HTR-8/SVneo (cell line): ENCODE results near the gene OTOGL.
"Not testable (repeated sequence)": the region's sequence is repeated elsewhere in the genome, so short reads cannot be mapped to it uniquely, and the experiment has no call there.

Source experiments
- DNase-seq: peaks from one replicate; pipeline ENCODE4 v3.0.0; 2011; ENCODE audit warnings: low spot score, mixed read lengths; ENCODE audit not compliant: insufficient read length
- FAIRE-seq: peaks from 2 replicates; lab custom pipeline; 2011; peaks lifted over from hg19 to GRCh38; lab: Jason Lieb, UNC

OTOGL gene

DNA sequence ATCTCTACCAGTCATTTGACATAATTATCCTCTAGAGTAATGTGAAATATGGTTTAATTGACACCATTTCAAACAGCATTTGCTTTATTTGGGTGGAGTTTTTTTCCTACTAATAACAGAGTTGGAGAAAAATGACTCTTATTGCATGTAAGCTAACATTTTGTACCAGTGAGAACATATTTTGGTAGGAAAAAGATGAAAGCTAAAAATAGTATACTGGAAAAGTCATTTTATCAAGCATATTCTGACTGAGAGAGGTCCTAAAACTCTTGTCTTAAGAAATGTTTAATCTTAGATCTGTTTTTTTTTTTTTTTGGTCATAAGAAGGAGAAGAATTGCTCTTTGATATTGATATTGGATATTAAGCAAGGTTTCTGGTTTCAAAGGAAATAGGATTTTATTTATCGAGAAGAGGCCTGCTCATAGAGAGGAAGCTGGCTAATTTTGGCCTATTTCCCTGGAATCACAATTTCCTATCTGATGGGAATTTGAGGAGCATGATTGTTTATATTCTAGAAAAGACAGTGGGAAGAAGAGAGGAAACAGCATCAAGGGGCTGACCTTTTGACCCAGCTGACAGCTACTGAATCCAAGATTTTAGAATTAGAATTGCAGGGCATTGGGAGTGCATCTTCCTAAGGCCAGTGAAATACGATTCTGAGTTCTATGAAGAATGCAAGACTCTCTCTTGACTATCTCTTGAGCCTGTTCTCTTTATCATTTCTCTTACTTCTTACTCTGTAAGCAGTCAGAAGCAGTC lies 19.4 kb downstream of the OTOGL start:
- no peak for DNase-seq

DNA sequence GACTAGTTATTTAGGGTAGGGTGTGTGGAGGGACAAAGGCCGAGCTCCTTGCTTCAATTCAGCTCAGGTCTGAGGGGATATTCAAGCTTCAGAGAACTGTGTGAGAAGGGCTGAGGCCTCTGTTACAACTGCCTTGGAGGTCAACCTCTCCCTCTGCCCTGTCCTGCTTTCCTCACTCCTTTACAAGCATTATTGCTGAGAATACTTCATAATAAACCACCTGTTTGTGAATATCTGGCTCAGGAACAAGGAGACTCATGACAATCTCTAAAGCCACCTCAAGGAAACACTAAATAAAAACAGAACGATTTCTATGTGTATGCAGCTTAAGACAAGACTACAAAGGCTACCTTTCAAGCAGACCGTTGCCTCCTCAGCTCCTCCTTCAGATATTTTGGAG lies 21.7 kb downstream of the OTOGL start:
- no peak for FAIRE-seq
- DNase-seq, result no peak

More for the DNA sequence above, 19.4 kb downstream of the OTOGL start:
- FAIRE-seq, result no peak

DNA sequence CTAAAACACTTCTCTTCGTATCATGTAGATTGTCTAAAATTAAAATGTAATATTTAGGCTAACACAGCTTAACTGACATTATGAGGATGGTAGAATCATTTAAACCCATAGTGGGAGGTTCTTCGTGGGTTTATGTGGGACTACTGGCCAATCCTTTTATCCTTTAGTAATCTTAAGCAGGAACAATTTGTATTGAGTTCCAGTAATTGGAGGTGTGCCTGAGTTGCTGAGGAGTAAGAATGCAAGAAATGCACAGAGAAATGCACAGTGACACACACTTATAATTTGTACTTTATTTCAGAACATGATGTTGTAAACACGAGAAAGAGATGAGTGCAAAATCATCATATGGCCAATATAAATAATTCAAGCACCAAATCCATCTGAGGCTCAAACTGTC lies 22.3 kb downstream of the OTOGL start:
- FAIRE-seq (no peak), DNase-seq (no peak)

DNA sequence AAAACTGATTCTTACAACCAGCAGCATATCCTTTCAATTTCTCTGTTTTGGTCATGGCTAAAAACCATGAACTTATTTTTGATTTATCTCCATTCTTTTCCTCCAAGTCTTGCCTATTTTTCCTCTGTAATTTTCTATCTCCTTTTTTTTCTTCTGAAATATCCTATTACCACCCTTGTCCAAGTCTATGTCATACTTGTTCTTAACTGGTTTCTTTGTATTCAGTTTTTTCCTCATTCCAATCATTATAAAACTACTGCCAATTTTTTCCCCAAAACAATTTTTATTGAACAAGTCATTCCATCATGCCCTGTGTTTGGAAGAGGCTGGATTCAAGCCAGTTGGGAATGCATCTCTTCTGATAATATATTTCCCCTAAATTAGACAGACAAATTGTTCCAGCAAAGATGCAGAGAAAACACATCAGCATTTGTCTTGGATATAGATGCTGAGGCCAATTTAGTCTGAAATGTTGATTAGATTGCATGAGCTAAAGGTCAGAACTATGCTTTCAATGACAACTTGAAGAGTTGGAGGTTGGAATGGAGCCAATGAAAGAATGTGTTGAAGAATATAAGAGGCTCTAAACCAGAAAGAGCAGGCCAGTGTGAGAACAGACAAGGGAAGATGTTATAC lies 30.7 kb downstream of the OTOGL start:
- FAIRE-seq, result no peak
- no peak for DNase-seq

DNA sequence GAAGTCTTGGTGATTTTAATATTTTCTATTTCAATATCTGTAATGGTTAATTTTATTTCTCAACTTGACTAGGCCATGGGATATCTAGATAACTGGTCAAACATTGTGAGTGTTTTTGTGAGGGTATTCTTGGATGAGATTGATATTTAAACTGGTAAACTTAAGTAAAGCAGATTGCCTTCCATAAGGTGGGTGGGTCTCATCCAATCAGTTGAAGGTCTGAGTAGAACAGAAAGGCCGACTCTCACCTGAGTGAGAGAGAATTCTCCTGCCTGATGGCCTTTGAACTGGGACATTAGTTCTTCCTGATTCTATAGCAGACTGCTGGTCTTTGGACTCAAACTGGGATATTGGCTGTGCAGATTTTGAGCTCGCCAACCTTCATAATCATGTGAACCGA lies 36.3 kb downstream of the OTOGL start:
- DNase-seq (no peak), FAIRE-seq (no peak)

DNA sequence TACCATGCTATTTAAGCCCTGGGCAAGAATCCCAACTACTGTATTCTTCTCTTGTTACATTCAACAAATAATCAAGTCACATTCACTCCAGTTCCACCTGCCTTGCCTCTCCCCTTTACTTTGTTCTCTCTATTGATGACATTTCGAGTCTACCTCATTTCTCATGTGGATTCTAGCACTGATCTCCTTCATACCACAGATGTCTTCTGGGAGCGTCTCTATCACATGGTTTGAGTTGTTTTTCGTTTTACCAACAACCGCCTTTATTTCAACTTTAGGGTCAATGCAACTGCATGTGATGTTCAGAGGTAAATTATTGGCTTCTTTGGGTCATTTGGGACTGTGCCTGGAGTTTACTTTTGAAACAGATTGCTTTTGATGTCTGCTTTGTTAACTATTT lies 40.7 kb downstream of the OTOGL start:
- no peak for DNase-seq
- FAIRE-seq, result no peak

DNA sequence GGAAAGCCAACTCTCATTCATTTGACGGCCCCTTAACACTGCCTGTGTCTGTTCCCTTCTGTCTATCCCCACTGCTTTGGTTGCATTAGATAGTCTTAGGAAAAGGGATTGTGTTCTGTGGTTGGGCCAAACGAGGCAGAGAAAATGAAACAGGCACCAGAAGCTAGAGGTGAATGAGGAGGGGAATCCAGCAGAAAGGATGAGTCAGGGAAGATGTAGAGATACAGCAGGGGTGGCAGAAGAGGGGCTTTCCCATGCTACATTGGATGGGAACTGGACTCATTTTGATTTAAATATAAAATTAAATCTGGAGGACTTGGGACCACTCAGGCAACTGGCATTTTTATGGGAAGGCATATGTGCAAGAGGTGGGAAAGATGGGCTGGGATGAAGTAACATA lies 43.3 kb downstream of the OTOGL start:
- FAIRE-seq (no peak), DNase-seq (no peak)

DNA sequence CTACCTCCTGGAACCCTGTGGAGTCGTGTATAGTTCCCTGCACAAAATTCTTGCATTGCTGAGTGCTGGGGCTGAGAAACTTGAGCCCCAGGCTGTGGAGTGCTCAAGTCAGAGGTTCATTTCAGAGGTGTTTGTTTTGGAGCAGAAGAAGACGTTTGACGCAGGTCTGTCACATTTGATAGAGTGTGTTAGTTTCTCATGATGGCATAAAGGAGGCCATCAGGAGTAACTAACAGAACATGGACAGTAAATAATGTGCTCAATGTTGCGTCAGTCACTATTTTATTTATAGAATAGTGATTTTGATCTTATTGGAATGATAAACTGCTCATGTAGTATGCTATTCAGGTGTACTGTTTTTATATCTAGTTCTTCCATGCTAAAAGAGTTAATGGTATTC lies 44.2 kb downstream of the OTOGL start:
- DNase-seq, result no peak
- FAIRE-seq, result no peak

DNA sequence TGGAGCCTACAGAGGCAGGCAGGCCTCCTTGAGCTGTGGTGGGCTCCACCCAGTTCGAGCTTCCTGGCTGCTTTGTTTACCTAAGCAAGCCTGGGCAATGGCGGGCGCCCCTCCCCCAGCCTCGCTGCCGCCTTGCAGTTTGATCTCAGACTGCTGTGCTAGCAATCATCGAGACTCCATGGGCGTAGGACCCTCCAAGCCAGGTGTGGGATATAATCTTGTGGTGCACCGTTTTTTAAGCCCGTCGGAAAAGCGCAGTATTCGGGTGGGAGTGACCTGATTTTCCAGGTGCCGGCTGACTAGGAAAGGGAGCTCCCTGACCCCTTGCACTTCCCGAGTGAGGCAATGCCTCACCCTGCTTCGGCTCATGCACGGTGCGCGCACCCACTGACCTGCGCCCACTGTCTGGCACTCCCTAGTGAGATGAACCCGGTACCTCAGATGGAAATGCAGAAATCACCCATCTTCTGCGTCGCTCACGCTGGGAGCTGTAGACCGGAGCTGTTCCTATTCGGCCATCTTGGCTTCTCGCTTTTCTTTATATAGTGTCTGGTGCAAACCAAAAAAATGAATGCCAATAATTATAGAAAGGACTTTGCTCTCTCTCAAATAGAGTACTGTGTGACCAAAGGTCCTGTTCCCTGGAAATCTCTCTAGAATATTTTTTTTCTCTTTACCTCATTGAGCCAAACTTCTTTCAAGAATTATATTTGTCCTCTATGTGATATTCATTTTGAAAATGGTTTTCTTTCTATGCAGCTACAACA lies 50.4 kb downstream of the OTOGL start:
- FAIRE-seq, DNase-seq: not testable (repeated sequence)

DNA sequence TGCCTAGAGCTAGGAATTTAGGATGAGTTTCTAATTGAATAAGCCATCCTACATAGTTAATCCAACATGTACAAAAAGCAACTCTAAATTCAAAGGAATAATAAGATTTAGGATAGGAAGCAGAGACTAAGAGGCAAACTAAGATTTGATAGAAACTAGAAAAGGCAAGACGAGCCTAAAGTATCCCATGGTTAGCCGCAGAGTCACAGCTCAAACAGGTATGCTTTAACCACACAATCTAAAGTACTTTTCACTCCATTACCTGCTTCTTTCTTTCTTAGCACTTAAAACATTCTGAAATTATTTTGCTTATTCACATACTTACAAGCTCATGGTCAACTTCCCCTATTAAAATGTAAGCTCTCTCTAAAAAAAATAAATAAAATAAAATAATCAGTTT lies 51.8 kb downstream of the OTOGL start:
- DNase-seq, result no peak
- no peak for FAIRE-seq

DNA sequence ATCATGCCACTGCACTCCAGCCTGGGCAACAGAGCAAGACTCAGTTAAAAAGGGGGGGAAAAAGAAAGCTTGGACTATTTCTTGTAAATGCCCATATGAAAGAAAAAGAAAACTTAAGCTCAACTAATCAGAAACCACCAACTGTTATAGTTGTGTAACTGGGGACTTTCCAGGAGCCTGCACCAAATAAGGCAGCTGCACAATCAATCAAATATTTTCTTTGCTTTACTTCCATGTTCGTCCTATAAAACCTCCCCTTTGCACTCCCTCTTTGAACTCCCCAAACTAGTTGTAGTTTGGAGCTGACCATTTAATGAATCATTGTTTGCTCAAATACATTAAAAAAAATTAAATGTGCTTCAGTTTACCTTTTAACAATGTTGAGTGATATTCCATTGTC lies 54.9 kb downstream of the OTOGL start:
- DNase-seq (no peak), FAIRE-seq (no peak)

DNA sequence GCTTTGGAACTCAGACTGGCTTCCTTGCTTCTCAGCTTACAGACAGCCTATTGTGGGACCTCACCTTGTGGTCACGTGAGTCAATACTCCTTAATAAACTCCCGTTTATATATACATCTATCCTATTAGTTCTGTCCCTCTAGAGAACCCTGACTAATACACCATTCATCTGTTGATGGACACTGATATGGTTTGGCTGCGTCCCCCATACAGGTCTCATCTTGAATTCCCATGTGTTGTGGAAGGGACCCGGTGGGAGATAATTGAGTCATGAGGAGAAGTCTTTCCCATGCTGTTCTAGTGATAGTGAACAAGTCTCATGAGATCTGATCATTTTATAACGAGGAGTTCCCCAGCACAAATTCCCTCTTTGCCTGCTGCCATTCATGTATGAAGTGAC lies 57.0 kb downstream of the OTOGL start:
- no peak for DNase-seq
- FAIRE-seq, result no peak

DNA sequence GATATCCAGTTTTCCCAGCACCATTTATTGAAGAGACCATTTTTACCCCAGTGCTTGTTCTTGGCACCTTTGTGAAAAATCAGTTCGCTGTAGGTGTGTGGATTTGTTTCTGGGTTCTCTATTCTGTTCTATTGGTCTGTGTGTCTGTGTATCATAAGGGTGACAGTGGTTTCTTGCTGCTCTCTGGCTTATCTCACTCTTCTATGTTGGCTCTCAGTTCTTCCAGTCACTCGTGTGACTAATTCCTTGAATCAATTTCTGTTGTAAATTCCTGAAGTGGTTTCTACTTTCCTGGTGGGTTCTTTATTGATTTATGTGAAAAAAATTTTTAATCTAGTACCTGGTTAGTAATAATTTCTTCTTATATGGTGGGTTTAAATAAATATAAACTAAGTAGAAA lies 58.3 kb downstream of the OTOGL start:
- no peak for DNase-seq
- no peak for FAIRE-seq

DNA sequence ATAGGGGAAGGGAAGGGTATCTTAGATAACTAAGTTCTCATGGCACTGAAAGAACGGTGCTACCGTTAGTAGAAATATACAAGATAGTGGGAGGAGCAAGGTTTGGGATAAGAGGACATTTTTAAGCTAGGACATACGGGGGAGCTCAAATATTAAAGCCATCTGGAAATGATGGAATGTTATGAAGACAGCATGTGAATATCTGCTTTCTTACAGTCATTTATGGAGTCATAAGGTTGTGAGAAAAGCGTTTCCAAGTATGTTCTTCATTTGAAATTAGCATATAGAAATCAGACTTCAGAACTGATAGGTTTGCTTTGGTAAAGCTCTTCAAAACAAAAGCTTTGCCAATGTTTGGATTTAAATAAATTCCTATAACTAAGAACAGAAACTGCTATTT lies 62.3 kb downstream of the OTOGL start:
- DNase-seq, result no peak
- no peak for FAIRE-seq

DNA sequence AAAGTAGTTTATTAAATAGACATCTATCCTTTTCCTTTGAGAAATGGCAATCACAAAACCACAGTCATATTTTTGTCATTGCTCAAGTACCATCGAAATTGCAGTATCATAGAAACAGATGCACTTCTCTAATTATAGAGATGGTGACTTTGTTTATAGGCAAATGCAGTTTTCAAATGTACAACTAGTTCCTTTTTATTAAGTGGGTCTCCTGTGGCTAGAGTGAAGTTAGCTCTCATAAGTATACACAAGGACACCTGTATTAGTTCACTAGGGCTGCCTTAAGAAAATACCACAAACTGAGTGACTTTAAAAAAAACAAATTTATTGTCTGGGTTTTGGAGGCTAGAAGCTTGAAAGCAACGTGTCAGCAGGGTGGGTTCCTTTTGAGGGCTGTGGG lies 62.8 kb downstream of the OTOGL start:
- no peak for FAIRE-seq
- DNase-seq, result no peak

DNA sequence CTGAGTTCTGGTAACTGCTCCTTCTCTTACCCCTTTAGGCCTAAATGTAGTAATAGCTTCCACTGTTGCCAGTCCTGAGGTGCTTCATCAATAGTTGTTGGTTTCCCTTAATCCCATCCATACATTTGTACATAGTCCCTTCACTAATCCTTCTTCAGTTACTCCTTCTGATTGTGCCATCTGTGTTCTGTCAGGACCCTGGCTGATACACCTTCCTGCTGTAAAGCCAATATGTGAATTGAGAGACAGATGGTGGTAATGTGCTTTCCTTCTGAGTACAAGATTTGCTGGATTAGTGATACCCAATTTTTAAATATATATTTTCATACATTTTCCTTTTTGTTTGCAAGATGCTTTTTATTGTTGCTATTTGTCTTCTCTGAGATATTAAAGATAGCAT lies 66.4 kb downstream of the OTOGL start:
- no peak for DNase-seq
- no peak for FAIRE-seq

DNA sequence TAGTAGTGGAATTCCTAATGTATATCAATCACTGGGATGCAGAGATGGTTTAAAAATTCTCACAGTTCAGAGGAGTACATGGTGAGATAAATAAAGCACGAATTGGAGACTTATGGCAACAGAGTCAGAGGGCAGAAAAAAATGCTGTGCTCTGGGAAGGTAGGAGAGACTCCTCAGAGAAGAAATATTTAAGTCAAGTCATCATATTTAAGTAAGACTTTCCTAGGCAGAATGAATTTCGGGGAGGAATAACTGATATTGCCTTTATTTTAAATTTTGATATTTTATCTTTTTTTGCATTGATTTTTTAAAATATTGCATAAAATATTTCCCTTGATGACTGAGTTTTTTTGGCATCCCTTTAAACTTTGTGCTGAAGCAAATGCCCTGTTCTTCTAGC lies 67.4 kb downstream of the OTOGL start:
- no peak for FAIRE-seq

DNA sequence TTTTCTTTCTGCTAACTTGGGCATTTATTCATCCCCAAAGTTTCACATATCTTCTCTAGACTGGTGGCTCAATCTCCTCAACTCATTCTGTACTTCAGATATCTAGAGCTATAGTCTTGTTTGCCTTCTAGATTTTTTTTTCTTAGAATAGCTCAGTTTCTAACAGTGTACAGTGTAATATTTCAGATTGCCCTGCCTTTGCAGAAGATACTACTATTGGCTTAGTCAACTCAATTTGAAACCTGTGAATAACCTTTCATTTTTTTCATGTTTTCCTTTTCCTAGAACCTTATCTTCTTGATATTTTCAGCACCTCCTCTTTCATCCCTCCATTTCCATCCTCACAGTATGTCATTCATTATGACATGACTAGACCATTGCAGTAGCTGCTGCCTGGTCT lies 69.6 kb downstream of the OTOGL start:
- DNase-seq, result no peak
- FAIRE-seq, result no peak

More for the DNA sequence above, 67.4 kb downstream of the OTOGL start:
- DNase-seq, result no peak

DNA sequence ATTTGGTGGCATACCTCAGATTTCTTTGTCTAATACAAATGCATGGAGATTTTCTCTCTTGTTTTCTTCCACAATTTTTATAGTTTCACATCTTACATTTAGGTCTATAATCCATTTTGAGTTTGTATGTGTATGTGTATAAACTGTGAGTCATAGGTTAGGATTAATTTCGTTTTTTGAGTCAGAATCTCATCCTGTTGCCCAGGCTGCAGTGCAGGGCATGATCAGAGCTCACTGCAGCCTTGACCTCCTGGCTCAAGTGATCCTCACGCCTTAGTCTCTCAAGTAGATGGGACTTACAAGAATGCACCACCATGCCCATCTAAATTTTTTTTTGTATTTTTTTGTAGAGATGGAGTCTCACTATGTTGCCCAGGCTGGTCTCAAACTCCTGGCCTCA lies 71.6 kb downstream of the OTOGL start:
- FAIRE-seq, result no peak
- no peak for DNase-seq

DNA sequence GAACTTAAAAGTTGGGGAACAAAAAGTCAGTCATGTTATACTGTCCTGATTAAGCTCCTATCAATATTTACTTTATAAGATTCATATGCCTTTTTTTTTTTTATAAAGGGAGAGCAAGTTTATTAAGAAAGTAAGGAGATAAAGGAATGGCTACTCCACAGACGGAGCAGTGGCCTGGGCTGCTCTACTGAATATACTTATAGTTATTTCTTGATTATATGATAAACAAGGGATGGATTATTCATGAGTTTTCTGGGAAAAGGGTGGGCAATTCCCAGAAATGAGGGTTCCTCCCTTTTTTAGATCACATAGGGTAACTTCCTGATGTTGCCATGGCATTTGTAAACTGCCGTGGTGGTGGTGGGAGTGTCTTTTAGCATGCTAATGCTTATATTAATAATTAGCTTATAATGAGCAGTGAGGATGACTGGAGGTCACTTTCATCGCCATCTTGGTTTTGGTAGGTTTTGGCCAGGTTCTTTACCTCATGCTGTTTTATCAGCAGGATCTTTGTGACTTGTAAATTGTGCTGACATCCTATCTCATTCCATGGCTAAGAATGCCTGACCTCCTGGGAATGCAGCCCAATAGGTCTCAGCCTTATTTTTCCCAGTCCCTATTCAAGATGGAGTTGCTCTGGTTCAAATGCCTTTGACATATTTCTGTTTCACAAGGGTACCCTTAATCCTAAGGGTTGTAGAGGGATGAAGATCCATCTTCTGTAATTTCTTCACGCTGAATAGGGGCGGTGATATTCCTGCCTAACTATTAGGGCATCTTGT lies 73.9 kb downstream of the OTOGL start:
- DNase-seq, result no peak
- no peak for FAIRE-seq
